HG03280 (cell line): ENCODE results near the gene HSPA14.
"Not testable (repeated sequence)": the region's sequence is repeated elsewhere in the genome, so short reads cannot be mapped to it uniquely, and the experiment has no call there.

ENCODE experiments used
- ATAC-seq: cut with Tn5 transposase; IDR thresholded peaks from one replicate; pipeline ENCODE4 v1.9.1; 2021; ENCODE audit warnings: mild to moderate bottlenecking, moderate library complexity; ENCODE audit not compliant: unreplicated experiment

The HSPA14 gene

DNA sequence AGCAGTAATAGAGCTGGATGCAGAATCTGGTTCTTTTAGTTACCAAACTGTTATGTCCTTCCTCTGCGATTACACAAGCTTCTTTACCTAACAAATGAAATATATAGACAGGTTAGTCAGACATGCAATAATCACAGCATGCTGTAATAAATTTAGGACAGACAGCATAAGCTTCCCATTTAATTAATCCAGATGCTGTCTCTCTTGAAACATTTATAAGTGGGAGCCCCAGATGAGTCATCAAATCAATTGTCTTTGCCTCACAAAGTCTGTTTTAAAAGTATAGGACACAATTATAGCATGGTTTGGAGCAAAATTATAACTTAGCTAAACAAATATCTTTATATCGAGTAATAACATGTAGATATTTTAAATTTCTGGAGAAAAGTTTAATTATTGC is 1.9 kb upstream of the HSPA14 start:
- ATAC-seq: no peak

DNA sequence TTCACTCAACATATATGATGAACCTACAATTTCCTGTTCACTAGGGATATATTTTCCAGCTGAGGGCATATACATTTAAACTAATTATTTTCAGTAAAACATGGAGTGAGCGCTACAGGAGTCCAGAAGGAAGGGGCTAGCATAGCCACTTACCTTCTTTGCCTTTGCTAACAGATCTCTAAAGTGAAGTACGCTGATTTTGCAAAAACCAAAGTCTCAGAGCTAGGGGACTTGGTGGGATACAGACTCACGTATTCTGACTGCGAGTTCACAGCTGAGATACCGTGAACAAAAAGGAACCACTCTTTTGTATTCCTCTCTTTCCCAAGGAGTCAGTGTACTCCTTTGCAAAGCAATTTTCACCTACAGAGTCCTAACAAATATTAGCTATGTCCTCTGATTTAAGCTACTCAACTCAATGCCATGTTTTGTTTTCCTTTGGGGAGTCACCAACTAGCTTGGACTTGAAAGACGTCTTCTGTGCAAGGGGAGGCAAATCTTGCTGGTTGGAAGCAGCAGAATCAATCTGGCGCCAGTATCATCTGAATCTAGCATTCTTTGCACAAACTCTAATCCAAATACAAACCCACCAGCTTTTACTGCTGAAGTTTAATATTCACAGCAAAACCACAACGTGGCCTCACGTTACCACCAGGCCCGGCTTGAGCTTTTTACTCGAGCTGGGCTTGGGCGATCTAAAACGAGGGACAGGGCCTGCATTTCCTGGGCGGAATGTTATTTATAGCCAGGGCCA is 926 bp upstream of the HSPA14 start:
- ATAC-seq: no peak

DNA sequence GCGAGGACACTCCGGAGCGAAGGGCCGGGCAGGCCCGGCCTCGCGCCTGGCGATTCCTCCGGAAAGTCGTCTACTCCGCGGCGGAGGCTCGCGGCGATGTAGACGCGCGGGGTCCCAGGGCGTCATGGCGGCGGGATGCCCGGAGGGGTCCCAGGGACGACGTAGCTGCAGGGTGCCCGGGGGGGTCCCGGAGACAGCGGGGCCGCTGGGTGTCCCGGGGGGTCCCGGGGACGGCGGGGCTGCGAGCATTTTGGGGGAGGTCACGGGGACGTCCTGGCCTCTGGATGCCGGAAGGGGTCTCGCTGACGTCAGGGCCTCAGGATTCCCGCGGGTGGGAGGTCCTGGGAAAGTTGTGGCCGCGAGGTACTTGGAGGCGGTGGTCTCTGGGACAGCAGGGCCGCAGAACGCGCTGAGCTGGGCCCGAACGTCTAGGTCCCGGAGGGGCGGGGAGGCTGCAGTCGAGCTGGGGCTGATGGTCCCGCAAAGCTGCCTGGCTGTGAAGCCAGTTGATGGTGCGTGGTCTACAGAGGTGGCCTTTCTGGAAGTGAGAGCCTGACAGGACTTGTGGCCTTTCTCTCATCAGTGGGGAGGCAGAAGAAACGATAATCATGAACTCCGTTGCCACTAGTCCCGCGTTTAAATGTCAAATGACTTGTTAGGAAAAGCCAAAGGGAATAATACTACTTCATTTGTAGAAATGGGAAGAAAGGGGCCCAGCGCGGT is 637 bp downstream of the HSPA14 start:
- ATAC-seq: peak; percentile 7

DNA sequence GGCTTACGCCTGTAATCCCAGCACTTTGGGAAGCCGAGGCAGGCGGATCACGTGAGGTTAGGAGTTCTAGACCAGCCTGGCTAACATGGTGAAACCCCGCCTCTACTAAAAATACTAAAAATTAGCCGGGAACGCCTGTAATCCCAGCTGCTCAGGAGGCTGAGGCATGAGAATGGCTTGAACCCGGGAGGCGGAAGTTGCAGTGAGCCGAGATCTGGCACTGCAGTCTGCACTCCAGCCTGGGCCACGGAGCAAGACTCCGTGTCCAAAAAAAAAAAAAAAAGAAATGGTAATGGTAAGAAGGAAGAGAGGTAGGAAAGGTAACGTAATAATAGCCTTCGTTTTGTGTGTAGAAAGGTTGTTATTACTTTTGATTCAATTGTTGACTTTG is 1.2 kb downstream of the HSPA14 start:
- no peak for ATAC-seq

DNA sequence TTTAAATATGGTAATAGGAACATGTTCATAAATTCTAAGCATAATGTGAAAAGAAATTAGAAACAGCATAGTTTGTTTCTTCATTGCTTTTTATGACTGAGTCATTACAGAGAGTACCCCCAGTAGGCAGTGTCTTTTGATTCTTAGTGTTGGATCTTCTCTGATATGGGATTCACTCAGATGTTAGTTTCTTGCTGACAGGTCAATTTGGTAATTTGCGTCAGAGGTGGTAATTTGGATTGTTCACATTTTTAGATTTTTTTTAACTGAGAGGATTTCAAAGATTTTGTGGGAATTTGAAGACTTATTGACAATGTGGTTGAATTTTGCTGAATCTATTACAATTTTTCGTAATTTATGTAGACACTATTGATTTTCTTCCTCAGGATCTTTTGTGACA is 2.1 kb downstream of the HSPA14 start:
- ATAC-seq: no peak

DNA sequence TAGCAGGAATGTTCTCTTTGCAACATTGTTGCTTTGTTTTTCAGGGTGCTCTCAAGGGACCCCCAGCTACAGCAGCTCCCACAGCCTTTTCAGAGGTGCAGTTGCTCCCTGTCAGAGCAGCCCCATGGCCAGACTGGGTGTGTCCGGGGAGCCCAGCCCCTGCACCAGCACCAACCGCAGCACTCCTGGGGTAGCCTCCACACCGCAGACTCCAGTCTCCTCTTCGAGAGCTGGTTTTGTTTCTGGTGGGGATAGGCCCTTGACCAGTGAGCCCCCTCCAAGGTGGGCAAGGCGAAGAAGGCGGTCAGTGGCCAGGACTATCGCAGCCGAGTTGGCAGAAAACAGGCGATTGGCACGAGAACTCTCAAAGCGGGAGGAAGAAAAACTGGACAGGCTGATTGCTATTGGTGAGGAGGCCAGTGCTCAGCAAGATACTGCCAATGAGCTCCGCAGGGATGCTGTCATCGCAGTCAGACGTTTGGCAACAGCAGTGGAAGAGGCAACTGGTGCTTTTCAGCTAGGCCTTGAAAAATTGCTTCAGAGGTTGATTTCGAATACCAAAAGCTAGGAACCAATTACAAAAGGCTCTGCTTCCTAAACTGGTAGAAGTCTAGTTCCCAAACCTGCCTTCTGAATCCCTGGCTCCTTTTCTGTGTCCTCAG is 5.4 kb downstream of the HSPA14 start:
- no peak for ATAC-seq

DNA sequence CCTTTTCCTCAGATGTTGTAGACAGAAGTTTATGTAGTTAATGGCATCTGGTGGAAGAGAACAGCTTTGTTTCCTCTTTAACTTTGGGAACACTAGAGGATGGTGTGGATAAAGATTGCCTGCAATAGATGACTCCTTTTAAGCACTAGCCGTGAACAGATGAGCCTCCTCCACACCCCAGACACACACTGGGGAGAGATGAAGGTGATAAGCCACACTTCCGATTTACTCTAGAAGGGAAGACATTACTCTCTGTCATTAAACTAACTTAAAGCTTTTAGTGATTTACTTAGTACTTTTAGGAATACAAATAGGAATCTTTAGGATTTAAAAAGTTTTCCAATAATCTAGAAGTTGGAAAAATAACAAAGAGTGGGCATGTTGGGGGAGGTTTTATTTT is 6.8 kb downstream of the HSPA14 start:
- no peak for ATAC-seq

DNA sequence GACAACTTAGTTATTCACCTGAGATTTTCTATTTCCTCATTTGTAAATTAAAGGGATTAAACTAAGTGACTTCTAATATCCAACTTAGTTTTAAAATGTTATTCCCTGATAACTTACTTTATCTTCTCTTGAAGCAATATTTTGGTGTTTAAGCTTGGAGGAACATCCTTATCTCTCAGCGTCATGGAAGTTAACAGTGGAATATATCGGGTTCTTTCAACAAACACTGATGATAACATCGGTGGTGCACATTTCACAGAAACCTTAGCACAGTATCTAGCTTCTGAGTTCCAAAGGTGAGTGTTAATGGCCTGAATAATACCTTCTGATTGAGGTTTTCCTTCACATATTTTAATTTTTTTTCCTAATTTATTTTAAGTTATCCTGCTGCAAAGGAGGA is 14.1 kb downstream of the HSPA14 start:
- no peak for ATAC-seq

DNA sequence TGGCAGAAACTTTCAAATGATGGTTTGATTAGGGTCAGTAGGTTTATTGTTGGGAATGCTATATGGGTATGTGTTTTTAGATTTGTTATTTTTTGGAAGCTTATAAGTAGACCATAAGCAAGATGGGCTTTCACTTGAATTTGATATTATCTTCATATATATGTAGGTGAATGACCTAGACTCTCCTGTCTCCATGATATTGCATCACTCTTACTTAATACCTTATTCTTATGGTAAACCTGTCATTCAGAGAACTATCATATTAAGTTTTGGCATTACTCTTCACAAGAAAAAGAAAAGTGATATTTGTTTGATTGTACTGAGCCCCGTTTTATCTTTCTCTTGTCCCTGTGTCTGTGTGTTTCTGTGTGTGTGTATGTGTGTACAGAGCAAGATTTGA is 17.3 kb downstream of the HSPA14 start:
- ATAC-seq: no peak

DNA sequence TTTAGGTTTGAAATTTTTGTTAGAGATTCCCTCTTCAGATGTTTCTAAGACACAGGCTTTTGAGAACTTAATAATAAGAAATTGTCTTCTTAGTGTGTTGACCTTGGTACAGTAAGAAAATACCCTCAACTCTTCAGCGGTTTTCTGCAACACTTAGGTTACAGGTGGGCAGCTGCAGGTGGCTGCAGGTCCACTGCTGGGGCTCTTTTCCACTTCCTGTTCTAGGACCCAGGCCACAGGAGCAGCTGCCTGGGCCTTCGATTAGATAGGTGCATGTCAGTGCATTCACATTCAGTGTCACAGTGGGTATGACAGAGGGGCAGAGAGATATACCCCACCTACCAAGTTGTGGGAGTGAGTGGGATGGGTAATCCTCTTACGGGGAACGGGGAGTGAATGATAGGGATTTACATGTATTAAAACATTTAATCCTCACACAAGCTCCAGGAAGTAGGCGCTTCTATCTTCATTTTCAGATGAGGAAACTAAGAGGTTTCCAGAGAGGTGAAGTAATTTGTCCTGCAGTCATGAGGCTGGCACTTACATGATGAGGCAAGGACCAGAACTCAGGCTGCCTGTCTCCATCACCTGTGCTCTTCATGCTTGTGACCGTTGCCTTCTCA is 20.3 kb downstream of the HSPA14 start:
- no peak for ATAC-seq

DNA sequence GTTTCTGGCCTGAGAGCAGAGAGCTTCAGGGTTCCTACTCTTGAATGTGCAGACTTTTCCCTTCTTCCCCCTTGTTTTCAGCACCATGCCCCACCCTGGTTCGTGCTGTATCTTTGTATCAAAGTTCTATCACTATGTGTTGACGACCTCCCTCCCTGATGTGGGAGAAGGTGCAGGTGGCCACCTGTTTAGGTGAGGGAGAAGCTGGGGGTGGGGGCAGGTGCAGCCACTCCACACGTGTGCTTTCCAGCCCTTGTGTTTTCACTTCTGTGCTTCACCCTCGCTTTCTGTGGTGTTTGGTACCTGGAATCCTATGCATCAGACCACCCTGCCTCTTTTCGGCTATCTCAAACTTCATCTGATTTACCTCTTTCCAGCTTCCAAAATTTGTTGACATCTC is 20.9 kb downstream of the HSPA14 start:
- ATAC-seq: no peak

DNA sequence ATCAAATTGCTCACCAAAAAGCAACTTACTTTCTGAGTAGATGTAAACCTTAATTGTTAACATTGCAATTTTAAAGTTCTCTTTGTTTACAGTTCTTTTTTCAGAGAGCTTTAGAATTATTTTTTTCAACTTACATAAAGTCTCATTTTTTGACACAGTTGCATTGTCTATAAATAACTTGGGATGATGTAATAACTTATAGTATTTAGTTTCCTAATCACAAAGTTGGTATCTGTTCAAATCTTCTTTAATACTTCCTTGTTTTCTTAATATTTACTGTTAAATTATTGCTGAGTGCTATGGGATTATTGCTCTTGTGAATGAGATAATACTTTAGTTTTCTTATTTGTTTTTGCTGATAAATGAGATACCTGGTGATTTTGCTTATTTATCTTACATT is 21.7 kb downstream of the HSPA14 start:
- ATAC-seq: no peak

DNA sequence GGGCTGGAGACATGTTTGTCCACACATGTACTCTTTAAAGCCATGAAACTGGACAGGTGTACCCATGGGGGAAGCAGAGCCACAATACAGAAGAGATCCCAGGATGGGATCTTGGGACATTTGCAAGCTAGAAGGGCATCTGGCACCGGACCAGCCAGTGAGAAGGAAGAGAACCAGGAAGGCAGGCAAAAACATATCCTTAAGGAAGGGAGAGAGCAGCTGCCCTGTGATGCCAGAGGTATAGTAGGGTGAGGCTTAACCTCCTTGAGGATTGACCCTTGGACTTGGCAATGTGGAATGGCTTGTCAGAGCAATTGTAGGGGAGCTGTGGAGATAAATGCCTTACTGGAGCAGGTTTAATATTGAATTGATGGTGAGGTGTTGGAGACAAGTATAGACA is 22.7 kb downstream of the HSPA14 start:
- ATAC-seq: no peak

DNA sequence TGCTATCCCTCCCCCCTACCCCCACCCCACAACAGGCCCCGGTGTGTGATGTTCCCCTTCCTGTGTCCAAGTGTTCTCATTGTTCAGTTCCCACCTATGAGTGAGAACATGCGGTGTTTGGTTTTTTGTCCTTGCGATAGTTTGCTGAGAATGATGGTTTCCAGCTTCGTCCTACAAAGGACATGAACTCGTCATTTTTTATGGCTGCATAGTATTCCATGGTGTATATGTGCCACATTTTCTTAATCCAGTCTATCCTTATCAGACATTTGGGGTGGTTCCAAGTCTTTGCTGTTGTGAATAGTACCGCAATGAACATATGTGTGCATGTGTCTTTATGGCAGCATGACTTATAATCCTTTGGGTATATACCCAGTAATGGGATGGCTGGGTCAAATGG is 26.4 kb downstream of the HSPA14 start:
- not testable (repeated sequence) for ATAC-seq

DNA sequence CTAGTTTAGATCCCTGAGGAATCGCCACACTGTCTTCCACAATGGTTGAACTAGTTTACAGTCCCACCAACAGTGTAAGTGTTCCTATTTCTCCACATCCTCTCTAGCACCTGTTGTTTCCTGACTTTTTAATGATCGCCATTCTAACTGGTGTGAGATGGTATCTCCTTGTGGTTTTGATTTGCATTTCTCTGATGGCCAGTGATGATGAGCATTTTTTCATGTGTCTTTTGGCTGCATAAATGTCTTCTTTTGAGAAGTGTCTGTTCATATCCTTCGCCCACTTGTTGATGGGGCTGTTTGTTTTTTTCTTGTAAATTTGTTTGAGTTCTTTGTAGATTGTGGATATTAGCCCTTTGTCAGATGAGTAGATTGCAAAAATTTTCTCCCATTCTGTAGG is 26.8 kb downstream of the HSPA14 start:
- ATAC-seq: not testable (repeated sequence)

DNA sequence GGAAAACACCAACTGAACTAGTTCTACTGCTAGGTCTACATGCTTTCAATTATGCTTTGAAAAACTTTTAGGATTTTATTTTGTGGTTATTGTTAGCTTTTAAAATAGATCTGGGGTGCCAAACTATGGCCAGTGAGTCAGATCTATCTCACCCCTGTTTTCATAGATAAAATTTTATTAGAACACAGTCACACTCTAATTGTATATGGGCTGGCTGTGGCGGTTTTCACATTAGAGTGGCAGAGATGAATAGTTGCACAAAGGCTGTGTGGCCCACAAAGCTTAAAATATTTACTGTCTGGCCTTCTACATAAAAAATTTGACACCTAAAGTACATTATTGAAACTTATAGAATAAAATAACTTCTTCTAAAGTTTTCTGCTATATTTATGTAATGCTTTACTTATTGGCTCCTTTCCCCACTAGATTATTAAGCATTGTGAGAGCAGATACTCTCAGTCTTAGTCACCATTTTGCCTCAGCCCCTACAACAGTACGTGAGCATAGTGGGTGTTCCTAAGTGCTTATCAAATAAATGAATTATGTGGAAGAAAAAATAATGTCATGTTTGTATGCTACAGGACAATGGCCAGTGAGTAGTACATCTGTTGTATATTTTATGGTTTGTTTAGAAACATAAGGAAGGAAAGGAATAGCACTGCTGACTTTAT is 35.1 kb downstream of the HSPA14 start:
- no peak for ATAC-seq

DNA sequence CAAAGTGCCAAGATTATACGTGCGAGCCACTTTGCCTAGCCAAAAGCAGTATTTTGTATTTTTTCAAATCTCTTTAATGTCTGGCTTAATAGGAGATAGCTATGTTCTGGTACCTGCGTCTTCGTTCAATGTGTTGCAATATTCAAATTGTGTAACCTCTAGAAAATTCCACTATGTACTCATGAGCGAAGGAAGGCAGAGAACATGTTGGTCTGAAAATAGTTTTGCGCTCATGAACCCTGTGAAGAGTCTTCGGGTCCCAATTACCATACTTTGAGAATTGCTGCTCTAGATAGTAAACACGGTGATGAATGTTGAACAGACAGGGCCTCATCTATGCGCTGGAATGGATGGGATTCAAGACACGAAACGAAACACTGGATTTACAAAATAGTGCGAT is 37.8 kb downstream of the HSPA14 start:
- no peak for ATAC-seq

DNA sequence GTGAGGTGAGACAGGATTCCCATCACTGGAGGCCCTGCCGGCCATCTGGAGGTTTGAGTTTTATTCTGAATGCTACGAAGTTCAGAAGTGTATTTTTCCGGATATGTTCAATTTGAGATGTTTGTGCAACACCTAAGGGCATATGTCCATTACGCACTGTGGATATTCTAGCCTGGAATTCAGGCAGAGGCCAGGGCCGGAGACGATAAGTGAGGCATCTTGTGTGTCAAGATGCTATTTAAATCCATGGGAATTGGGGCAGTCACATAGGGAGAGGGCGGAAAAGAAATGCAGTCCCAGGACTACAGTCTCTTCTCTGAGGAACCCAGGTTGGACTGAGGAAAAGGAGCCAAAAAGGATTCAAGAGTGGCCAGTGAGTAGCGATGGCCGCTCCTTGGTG is 38.7 kb downstream of the HSPA14 start:
- ATAC-seq: no peak

DNA sequence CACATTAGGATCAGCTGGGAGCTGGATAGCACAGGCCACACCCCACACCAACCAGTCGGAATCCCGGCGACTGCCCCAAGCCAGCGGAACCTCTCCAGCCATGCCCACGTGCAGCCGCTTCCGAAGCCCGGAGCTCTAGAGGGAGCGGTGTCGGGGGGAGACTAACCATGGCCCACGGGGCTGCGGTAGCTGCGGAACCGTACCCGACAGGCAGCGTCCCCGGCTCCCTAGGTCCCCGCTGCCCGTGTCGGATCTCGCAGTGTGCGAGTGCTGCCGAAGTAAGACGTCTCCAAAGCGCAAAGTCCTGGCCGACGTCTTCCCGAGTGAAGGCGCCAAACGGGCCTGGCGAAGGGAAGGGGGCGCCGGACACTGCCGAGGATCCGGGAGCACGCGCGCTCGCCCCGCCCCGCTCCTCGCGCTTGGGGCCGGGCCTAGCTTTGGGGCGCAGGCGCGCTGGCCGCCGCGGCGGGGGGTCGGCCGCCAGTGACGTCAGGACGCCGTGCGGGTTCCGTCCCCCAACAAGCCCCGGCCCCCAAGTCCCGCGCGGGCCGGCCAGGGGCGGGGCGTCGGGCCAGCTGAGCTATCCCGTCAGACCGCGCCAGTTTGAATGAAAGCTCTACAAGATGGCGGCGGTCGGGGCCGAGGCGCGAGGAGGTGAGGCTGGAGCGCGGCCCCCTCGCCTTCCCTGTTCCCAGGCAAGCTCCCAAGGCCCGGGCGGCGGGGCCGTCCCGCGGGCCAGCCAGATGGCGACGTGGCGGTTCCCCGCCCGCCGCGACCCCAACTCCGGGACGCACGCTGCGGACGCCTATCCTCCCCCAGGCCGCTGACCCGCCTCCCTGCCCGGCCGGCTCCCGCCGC is 40.4 kb downstream of the HSPA14 start, which contains the start of gene SUV39H2:
Gene SUV39H2 (plus strand): TSS at position 601 of the 858 bp plus-strand sequence. CDS start 23 bp downstream, at position 624.
- peak; percentile 94 for ATAC-seq
